Dermis blood vessel endothelial cell (primary cell): ENCODE data around the gene TRIM40. TPM values are rescaled to one million over a fixed set of nuclear protein-coding genes. Genes with fewer than 3 reads are reported as not detected.
A peak's percentile ranks its signal among the peaks of the same experiment; 100 is the strongest.

Experiments used
- DNase-seq: peaks from one replicate; pipeline ENCODE4 v3.0.0; 2010
- total RNA-seq: library from RNA; depleted of rRNA; stranded (reverse); fragments of >200 nt; gene quantifications from 2 replicates; pipeline ENCODE4 v1.2.3, GENCODE V29; 2014

Gene TRIM40, protein sequence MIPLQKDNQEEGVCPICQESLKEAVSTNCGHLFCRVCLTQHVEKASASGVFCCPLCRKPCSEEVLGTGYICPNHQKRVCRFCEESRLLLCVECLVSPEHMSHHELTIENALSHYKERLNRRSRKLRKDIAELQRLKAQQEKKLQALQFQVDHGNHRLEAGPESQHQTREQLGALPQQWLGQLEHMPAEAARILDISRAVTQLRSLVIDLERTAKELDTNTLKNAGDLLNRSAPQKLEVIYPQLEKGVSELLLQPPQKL
- not detected in 2 replicates for total RNA-seq

DNA sequence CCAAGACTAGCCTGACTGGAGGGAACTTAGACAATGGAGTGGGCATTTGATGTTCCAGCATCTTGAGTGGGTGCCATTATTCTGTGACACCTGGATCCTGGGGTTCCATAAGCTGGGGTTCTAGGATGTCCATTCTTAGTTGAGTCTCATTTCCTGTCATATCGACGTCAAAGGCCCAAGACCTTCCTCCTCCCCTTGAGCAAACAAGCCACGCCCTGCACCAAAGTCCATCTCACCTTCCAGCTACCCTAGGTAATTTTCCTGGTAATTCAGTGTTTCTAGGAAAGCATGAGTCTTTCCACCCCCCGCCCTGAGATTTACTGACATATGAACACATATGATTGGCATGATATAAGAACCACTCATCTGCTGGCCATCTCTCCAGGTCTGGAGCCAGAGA lies at the start of gene TRIM40:
TSS of gene TRIM40 (plus strand) at position 384 of the 400 bp plus-strand sequence. CDS start 897 bp downstream, outside the sequence.
- DNase-seq: no peak

DNA sequence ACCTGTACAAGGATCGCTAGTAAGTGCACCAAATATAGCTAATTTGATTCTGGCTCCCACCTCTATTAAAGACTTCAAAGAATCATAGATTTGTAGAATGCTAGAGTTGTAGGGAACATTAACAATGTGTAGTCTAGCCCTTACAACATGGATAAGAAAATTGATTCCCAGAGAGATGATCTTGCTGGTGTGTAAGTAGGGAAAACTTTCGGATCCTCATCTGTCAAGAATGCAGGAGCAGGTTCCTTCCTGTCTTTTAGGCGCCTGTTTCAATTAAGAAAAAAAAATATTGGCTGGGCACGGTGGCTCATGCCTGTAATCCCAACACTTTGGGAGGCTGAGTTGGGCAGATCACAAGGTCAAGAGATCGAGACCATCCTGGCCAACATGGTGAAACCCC lies 48.1 kb upstream of the TRIM40 start:
- DNase-seq: no peak

DNA sequence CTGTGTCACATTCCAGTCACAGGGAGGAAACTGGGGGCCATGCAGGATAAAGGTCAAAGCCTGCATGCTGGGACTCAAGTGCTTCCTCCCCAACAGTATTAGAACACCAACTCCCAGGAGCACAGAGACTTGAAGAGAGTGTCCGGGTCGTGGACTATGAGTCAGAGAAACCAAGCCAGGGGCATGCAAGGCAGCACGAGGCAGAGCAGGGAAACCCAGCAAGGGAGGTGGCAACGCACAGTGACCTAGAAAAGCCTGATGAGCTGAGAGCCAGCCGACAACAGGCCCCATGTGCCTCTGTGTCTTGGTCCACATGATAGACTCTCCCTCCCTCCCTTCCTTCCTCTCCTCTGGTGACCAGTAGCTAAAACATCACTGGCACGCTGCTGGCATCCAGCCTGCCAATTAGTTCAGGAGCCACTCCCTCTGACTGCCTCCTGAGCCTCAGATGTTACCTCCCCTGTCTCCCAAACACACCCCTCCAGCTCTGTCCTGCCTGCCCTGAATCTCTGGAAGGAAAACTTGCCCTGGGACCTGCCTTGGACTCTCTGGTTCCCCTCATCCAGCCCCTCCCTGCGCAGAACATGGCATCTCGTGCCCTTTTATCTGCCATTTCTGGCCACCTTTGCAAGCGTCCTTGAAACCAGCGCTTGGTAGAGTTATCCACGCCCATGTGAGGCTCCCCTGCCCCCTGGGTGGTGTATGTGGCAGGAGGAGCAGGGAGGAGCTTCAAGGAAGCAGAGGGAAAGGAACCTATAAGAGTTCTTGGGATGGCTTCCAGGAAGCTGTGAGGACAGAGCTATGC lies 44.2 kb upstream of the TRIM40 start:
- DNase-seq: peak; percentile 39

DNA sequence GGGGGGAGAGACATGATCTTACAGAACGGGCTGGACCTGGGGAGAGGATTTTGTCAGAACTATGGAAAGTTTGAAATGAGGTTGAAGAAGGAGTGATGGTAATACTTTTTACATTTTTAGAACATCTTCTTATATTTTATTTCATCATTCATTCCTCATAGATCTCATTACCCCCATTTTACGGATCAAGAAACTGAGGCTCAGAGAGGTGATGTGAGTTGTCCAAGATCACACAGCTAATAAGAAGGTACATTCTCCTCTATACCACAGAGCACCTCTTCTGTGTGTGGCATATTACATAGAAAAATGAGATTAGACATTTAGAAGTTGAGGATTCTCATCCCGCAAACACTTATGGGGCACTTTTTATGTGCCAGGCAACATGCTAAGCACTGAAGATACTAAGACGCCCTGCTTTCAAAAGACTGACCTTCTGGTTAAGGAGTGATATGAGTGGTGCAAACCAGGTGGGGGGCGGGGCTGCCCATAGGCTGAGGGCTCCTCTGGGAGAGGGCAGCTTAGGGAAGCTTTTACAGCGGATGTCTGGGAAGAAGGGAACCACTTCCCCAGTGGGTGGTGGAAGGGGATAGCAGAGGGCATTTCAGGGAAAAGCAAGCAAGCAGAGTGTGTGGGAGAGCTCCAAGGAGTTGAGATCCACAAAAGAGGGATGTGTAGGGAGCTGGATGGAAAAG lies 42.9 kb upstream of the TRIM40 start:
- no peak for DNase-seq

DNA sequence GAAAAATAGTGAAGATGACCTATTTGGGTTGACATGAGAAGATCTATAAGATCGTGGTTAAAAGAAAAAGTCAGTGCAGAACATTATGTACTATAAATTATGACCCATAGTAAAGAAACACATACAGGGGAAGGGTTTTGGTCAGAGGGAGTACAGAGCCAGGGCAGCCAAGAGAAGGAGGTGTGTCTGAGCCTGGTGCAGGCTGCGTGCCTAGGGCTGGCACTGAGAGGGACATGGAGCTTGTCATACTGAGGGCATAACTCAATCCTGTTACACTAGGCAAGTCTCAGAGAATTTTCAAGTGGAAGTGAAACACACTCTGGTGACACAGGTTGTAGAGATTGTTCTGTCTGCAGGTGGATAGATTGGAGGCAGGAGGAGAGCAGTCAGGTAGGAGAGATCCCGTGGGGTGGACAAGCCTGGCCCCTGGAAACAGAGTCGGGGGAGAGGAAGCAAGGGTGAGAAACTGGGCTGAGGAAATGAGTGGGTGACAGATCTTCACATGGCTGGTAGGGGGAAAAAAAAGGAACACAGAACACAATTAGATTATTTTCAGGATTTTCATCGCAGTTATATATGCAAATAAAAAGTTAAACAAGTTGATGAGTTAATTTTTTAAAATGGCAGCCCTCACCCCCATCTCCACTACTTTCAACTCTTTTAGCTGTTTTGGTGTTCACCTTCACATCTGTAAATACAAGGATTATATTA lies 41.8 kb upstream of the TRIM40 start:
- DNase-seq: no peak

DNA sequence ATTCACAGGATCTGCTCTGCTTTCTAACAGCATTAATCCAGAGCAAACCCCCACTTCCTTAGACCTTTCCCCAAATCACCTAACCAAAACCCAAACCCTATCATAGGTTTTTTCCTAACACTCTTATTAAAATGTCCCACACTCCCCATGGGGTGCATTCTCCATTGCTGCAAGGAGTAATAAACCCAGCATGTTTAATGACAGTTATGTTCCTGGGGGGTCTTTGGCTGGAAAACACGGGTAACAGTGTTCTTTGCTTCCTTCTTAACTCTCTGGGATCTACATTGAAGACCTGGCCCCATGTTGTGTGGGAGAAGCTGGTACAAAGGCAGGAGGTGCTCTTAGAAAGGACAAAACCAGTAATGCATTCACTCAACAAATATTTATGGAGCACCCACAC lies 39.1 kb upstream of the TRIM40 start:
- no peak for DNase-seq

DNA sequence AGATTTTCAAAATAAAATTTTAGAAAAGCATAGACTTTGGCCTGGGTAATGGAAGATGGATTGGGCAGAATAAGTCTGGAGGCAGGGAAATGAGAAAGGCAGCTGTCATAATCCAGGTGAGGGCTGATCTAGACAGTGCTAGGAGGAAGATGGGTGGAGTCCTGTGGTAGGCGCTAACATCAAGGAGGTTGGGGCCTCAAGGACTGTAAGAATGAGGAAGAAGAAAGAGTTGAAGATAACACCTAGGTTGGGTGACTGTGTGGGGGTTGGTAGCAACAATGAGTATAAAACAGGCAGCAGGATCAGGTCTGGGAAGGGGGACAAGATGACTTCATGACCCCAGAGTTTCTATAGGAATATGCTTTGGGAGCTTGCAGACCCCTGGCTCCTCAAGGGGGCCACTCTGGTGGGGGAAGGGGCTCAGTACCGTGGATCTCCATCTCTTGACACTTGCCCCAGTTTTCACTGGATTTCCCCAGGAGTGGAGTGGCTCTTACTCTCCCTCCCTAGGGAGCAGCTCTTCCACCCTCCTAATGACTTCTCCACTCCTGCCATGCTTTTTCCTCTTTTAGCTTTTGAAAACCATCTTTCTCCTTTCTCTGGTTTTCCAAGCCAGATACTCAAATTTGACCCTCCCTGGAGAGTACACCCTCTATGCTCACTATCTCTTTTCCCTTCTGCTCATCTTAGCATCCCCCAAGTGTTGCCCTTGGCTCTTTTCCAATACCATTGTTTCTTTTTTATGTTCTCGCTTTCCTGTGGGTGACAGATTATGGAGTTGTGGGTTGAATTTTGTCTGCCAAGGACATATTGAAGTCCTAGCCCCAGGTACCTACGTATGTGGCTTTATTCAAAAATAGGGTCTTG lies 37.8 kb upstream of the TRIM40 start:
- no peak for DNase-seq

DNA sequence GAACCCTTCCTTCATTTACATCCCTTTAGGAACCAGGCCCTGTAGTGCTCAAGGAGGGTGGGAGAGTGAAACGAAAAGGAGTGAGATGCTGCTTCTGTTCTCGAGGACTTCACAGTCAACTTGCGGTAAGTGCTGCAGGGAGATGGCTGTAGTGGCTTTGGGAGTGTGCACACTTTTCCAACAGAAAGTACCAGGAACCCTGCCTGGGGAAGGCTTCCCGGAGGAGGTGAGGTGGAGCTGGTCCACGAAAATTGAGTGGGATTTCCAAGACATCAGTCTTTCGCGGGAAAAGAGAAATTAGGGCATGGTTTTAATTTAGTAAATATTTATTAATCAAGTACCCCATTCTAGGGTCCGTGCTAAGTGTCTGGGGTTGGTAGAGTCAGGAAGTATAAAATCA lies 35.8 kb upstream of the TRIM40 start:
- DNase-seq: no peak

DNA sequence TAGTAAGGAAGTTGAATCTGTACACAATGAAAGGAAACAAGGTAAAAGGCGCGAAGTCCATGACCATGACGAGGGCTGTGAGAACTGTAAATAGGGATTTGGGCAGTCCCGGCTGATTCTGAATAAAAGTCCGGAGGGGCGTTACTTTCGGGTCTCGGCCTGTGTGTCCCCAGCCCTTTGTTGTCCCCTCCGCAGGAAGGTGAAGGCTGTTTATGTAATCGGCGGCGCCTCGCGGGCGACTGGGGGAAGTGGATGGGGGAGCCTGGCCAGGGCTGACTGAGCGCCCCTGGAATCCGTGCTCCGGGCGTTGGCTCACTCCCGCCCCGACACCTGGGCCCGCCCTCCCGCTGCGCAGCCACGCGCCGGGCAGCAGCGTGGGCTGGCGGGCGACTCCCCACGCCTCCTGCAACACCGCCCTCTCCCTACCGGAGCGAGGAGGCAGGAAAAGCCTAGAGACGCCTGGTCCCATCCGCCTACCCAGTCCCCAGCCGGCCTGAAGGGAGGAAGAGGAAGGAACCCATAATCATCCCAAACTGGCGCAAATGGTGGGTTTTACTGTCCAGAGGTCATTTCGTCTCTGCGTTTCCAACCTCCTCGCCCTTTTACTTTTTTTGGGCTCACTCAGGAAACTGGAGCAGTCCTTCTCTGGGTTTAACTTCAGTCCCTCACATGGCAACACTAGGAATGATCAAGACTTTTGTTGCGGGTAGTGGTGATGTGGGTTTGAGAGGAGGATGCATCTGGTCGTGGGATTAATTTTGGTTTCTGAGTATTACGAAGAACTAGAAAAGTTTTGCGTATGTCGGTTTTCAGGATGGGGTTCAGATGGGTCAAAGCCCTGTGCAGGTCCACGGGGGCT lies 35.1 kb upstream of the TRIM40 start:
- peak; percentile 28 for DNase-seq

DNA sequence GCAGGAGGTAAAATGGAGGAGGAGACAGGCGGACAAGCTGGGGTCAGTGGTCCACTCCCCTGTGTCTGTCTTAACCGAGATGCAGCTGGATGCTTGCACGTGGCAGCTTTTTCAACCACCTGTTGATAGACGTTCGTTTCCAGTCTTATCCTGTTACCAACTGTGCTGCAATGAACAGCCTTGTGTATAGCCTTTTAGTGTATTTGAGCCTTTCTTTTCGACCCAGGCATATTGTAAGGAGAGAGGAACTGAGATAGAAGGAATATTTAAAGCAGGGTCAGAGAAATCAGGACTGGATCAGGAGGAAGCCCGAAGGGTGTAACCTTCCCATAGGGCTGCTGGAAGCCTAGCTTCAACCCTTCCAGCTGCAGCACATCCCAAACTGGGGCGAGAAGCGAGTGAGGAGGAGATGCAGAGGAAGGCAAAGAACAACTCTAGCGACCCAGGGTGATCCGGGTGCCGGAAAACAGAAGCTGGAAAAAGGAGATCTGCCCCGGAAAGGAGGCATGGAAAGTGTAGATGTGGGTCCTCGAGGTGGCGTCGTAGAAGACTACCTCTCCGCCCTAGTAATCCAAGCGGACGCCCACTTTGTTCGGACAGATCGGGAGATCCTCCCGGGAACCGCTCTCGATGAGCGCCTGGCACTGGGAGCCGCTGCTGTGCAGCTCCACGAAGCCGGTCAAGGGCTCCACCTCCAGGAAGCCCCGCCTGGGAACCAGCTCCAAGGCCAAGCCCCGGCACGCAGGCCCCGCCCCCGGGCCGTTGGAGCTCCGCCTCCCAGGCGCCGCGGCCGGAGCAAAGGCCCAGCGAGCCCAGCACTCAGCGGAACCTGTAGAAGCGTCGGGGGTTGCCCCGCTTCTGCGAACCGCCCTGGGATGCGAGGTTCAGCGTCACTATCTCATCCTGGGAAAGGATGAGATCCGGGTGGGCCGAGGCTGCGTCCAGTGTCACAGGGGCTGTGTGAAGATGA lies 34.2 kb upstream of the TRIM40 start:
- DNase-seq: peak; percentile 83

DNA sequence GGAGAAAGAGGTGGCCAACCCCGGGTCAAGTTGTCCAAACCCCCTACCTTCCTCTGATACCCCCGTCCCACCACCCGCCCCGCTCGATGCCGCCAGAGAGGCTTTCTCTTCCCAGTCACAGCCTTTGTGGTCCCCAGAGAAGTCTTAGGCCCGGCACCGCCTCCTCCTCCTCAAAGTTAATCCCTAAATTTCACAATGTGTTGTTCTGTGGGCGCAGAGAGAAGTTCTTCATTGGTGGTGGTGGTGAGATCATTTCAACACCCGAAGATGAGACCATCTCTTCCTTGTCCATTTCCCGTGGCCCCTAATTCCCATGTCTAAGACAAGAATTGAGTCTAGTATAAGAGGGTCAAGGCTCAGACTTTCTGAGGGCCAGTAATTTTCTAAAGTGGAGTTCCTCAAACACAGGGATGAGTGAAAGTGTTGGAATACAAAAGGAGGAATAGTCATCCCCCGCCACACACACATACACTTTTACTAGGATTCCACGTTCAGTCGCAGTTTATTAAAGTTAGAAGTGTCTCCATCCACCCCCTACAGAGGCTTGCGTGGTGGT lies 33.4 kb upstream of the TRIM40 start:
- no peak for DNase-seq

DNA sequence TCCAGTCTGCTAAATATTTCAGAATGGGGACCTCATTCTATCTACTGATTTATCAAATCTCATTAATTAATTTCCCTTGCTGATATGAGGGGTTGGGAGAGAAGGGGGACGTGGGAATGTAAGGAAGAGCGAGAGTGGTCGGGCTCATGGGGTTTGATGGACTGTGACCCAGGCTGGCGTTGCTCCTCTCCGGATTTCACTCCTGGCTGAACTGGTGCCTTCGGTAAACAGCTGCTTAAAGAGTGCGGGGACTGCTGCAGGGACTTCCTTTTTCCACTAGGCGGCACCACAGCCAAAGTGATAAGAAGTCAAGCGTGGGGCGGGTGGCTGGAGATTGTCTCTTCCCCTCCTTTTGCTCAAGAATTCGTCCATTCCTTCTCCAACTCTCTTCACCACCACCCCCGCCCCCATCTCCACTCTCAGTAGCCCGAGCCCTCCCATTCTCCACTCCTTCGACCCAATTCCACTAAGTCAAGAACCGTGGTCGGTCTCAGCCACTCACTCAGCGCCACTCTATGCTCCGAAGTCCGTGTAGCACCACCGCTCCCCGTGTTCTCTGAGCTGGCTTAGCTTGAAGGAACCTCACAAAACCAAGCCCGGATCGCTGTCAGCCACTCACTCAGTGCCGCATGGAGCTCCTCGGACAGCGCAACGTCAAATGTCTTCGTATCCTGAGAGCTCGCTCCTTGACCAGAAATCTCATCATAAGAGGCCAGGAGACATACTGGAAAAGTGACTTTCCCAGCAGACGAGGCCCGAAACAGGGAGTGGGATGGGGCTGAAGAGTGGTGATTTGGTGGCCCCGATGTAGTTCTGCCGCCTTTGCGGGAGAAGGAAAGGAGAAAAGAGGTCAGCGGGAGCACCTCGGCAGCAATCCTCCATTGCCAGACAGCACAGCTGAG lies 32.7 kb upstream of the TRIM40 start:
- DNase-seq: peak; percentile 91

DNA sequence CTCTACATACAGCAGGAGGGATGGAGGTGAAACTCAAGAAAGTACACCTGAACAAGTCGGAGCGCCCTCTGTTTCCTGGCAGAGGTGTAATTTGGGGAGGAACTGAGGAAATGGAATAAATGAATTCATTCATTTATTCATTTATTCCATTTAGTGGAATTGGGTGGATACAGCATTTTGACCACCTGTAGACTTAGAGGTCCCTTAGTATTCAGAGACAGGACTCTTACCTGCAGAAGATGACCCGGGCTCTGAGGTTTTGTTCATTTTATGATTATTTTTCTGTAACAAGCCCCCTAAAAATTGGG lies 32.1 kb upstream of the TRIM40 start:
- no peak for DNase-seq

DNA sequence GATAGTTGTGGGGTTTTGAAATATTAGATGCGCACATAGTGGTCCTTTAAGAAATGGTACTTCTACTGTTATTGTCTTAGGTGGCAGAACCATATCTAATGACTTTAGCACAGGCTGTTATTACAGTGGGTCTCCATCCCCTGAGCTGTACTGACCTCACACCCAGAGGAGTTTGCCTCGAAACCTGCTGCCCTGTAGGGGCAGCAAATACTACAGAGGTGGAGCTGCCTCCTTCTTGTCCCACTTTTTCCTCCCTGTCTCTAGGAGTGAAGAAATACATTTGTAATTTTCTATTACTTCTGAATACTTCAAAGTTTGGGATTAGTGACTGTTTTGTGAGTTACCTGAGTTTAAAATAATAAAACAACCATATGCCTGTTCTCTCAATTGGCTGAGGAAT lies 31.3 kb upstream of the TRIM40 start:
- DNase-seq: no peak

DNA sequence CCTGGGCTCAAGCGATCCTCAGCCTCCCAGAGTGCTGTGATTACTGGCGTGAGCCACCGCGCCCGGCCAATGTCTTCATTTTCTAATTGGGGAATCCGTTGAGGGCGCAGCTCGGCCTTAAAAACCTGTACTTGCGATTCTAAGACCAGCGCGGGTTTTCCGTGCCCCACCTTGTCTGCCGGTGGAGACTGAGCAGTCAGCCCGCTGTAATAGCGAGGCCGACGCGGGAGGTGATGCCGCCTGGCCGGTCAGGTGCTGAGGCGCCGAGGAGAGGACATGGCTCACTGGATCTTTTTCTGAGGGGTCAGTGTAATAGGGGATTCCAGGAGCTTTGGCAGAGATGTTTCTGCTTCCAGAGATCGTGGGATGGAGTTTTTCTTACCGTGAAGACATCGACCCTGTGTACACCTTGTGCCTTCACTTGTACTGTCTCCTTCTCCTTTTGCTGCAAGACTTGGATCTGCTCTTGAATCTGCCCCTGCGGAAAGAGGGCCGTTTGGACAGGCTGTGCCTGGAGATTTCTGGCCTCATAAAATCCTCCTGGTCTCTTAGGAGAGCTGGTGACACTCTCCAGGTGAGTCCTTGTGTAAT lies 24.6 kb upstream of the TRIM40 start:
- DNase-seq: no peak

DNA sequence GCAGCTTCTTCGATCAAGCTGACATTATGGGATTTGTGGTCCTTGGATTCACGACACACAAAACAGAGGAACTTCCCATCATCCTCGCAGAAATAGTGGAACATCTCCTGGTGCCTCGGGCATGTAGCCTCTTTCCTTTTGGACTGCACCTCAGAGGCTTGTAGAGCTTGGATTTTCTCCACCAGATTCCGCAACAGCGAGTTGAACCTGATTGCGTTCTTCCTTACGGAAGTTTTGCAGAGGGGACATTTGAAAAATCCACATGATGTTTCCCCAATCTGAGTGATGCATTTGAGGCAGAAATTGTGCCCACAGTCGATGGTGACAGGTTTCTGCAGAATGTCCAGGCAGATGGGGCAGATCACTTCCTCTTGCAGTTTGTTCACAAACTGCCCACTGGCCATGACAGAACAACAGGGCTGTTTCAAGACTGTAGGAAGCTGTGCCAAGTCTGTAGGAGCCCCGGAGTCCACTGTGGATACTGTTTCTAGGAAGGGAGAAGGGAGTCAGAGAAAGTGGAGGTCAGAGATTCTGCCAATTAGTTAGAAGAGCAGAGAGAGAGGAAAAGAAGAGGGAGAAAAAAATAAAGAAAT lies 23.4 kb upstream of the TRIM40 start:
- no peak for DNase-seq

DNA sequence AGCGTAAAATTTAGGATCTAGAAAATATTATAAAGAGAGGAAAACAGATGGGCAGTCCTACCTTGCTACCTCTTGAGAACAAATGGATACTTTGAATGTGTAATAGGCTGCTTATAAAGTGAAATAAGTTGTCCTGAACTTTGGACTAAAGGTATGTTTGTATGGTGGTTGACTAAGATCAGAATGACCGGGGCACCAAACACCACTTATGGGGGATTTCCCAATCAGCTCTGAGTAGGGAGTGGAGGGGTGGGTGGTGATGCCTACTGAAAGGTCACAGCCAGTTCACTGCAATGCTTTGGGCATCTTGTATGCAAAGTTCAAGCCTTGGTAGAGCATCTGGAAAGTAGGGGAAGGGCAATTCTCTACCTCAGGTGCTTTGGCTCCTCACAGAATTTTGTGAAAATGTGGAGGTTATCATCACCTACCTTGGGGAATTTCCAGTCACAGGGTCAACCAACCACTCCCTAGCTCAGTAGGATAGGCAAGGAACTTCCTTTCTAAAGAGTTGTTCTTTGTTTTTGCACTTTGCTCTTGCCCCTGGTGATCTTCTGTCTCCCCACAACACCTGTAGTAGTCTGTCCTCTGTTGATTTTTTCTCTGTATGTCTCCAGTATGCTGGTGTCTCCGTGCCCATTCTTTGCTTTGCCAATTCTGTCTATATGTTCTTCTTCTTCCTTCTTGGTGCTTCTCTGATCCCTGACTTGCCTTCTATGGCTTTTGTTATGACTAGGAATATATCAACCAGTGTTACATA lies 22.8 kb upstream of the TRIM40 start, which contains the start of gene TRIM31:
TSS of gene TRIM31 (minus strand) at position 88 of the 757 bp plus-strand sequence. CDS start 285 bp downstream, outside the sequence.
- no peak for DNase-seq
